Measurements from ENCODE around the gene ISLR.
"Not testable (repeated sequence)": the region's sequence is repeated elsewhere in the genome, so short reads cannot be mapped to it uniquely, and the experiment has no call there.

Gene ISLR

GRCh38 chr15:74137537-74137894 is 36.0 kb upstream of the ISLR start:
- DNase-seq: no peak

- no peak for DNase-seq
Observed at GRCh38 chr15:74138642-74139041, 34.9 kb upstream of the ISLR start.

- no peak for DNase-seq
Observed at GRCh38 chr15:74141591-74141990, 31.9 kb upstream of the ISLR start.

DNA sequence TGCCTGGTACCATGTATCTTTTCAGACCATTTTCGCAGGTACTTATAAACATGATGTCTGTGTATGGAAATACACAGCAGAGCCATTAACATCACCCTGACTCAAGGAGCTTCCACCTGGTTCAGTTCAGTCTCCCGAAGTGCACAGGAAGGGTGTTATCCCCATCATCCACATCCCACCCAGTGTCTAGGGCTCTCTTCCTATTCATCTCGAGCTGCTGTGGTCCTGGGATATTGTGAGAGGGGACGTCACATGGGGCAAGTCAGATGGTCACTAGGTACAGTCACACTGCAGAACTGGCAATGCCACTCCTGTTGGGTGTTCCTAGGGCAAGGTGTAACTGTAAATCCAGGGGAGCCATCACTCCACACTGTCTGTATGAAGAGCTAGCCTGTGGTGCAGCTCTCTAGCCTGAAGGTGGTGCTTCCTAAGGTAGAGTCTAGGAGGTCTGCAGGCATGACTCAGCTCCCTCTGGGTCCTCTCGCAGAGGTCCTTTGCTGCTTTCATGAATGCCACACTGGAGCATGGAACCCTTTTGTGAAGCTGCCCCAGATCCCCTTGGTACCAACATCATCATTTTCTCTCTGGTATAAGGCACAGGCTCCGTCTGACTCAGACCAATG is 29.2 kb upstream of the ISLR start:
- no peak for DNase-seq

- DNase-seq: no peak
Observed at GRCh38 chr15:74146277-74146800, 27.2 kb upstream of the ISLR start.

DNA sequence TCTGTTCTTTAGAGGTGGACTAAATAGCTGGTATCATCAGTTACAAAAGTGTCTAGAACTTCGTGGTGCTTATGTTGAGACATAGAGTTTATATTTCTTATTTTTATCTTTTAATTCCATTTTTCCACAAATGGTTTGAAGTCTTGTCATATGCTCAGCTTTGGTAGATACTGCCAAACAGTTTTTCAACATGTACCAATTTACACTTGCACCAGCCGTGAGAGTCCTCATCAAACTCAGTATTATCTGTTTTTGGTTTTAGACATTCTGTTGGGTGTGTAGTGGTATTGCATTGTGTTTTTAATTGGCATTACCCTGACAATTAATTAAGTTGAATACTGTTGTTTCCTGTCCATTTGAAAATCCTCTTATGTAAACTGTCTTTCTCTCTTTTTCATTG is 26.5 kb upstream of the ISLR start:
- no peak for DNase-seq

GRCh38 chr15:74155766-74156417 is 17.6 kb upstream of the ISLR start:
- no peak for DNase-seq

DNA sequence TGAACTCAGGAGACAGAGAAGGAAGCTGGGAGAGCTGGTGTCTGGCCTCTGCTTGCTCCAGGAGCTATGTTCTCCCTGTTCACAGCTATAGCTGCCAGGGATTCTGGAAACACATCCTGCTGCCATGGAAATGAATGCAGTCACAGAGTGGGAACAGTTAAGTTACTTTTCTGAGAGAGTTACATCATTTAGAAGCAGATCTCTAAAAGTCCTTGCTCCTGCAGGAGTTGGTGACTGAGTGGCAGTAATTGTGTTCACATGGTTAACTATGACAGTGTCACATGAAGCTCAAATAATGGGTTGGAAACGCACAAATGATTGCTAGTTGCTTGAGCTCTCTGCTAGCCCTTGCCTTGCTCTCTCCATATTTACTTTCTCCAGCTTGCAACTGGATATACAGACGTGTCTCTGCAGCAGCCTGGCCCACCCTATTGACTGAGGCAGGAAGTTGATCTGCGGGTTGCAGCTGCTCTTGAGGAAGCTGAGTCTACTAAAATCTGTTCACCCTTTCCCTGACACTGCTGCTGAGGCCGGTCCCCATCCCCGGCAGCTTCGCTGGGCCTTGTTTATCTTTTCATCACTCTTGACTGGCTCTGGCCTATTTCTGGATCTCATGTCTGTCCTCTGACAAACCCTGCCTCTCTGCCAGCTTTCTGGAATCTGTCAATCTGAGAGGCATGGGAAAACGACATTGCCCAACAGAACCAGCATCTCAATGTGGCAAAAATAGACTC is 16.7 kb upstream of the ISLR start:
- DNase-seq: peak in 1 of 5 donors; percentile 27

- no peak for DNase-seq
Observed at GRCh38 chr15:74157868-74158827, 15.4 kb upstream of the ISLR start.

DNA sequence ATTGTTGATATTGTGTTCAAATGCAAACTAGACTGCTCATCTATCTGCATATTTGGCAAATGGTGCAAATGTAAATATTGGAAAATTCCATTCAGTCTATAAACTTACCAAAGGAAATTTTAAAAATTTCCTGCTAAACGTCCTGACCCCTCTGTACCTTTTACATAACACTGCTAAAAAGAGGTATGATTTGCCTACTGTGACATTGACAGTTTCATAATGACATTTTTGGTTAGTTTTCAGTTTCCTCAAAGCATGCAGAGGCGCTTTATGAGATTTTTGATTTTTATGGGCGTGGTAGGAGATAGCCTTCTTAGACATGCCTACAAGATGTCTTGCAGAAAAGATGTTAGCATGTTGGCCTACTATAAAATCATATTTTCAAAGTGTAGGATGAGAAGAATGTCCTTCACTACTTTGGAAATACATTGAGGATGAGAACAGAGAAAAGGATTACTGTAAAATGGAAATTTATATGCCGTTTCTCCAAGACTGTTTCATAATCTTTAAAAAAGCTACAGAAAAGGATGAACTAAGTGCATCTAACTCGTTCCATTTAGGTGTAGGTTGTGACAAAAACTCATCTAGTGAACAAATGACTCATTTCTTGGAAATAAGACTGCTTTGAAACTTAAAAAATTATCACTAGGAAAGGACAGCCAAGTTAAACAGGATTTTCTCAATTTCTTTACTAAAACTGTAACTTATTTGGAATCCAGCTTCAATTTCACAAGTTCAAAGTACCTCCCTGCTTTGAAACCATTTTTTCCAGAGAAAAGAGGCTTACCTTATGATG is 14.5 kb upstream of the ISLR start:
- DNase-seq: peak in 1 of 5 donors; percentile 52

- DNase-seq: no peak
Observed at GRCh38 chr15:74159773-74160172, 13.7 kb upstream of the ISLR start.

DNA sequence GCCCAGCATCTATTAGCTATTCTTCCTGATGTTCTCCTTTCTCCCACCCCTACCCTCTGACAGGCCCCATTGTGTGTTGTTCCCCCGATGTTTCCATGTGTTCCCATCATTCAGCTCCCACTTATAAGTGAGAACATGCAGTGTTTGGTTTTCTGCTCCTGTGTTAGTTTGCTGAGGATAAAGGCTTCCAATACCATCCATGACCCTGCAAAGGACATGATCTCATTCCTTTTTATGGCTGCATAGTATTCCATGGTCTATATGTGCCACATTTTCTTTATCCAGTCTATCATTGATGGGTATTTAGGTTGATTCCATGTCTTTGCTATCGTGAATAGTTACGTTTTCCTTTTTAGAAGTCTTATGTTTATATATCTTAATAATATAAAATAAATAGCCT is 13.1 kb upstream of the ISLR start:
- not testable (repeated sequence) for DNase-seq

GRCh38 chr15:74162195-74162536 is 11.3 kb upstream of the ISLR start:
- not testable (repeated sequence) for DNase-seq

- no peak for DNase-seq
Observed at GRCh38 chr15:74165461-74165860, 8.0 kb upstream of the ISLR start.

DNA sequence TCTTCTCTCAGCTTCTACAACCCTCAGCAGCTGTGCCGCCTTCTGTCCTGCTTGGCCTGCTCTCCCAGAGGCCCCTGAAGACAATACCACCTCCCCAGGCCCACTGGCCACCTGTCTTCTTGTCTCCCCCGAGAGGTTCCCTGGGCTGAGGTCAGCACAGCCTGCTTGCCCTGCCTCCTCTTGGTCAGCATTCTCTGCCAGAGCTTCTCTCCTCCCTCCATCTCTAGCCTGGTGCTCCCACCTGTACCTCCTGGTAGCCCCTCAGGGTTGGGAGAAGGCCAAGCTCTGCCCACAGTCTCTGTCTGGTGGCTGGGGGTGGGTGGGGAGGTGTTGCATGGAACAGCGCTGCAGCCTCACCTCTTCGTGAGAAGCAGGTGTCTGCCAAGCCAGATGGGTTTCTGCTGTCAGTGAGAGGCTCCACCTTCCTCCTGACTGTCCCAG is 5.6 kb upstream of the ISLR start:
- no peak for DNase-seq

GRCh38 chr15:74168711-74169126 is 4.8 kb upstream of the ISLR start:
- no peak for DNase-seq

DNA sequence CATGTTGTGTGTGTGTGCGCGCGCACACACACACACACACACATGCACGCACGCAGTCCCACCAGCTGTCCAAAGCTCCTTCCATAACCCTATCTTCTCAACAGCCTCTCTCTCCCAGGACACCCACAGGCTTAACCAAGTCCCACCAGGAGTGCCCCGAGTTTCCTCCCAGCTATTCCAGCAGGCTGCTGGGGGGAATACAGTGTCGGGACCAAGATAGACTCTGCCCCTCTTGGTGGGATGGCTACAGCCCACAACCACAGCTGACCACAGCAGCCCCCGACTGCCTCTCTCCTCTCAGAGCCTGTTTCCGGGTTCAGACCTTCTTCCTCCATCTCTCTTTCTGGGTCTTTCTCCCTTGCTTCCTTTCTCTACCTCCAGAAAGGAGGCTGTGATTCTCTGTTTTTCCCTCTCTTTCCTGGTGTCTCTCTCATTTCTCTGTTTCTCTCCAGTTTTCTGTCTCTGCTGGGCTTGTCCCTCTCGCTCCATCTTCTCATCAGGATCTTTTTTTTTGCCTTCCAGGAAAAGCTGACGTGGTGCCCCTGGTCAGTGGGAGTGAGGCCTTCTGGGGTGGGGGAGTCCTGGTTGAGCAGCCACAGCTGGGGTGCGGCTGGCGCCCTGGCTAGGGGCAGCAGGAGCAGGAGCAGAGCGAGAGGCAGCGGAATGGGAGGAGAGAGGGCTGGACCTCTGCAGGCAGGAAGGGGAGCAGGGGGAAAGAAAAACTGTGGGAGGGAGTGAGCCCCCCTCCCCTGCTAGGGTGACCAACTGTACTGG is 3.3 kb upstream of the ISLR start:
- no peak for DNase-seq

- no peak for DNase-seq
Observed at GRCh38 chr15:74170875-74171578, 2.5 kb upstream of the ISLR start.

GRCh38 chr15:74171965-74172541 is 1.5 kb upstream of the ISLR start:
- no peak for DNase-seq
